ENCODE measurements around the gene LRRC18.

LRRC18 gene

DNA sequence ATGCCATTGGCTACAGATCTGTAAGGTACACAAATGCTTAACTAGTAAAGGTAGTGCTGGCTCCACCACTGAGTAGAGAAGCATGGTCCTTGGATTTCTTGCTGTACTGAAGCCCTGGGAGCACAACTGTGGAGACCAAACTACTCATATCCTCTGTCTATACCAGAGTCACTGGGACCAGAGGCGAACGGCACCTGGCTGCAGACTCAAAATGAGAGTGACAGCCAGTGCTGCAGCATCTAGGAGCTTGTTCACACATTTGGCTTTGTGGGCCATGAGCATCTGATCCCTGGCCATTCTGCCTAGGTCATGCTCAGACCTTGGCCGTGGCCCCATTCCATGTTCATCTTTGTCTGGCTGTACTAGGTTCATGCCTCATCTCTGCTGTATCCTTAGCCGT, 31.9 kb downstream of the LRRC18 start:
- DNase-seq (ENCODE audit: low read depth) = no peak

DNA sequence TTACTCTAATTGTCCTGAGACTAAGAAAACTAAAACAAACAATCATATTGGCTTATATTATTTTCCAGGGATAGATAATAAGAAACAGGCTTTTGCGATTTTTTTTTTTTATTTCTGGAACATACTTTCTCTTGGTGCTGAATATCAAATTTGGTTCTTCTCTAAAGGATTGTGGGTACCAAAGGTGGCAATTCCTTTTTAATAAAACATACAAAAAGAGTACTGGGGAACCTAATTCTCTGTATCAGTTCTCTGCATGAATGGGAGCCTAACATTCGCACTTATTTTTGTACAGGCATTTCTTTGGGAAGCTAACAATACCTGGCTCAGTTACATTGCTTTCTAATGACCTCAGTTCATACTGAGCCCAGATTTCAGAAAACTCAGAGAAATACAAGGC, 32.8 kb downstream of the LRRC18 start:
- no peak for DNase-seq (ENCODE audit: low read depth)

DNA sequence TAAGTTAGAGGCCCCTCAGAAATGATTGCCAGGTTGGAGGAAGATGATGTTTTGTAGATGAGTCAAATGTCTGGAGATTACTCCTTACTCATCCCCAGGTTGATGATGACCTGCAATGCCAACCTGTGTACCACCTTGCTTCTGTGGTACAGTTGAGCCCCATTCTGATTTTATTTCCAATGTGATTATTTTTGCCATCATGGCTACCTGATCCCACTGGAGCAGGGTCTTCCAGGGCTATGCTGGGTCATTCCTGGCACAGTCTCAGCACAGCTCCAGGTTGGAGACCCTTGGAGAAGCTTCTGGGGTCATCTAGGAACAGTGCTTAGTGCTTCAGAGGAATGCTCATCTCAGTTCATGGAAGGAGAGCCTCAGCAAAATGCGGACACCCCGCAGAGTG, 34.3 kb downstream of the LRRC18 start:
- DNase-seq (ENCODE audit: low read depth) = no peak

DNA sequence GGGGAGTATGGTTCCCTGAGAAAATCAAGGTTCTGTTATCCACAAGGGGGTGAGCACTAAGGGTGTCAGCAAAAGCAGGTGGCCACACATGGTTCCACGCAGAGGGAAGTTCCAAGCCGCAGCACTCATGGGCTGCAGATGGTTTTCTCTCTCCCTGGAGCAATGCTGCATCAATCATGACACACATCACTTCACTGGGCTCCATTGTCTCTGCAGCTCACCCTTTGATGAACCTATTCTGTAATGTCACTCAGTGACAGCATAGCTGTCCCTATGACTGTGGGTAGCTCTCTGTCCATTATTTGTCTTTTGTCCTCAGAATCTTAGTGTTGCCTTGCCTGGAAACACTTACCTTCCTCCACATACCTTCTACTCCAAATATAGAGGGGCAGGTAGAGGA, 34.8 kb downstream of the LRRC18 start:
- no peak for DNase-seq (ENCODE audit: low read depth)

DNA sequence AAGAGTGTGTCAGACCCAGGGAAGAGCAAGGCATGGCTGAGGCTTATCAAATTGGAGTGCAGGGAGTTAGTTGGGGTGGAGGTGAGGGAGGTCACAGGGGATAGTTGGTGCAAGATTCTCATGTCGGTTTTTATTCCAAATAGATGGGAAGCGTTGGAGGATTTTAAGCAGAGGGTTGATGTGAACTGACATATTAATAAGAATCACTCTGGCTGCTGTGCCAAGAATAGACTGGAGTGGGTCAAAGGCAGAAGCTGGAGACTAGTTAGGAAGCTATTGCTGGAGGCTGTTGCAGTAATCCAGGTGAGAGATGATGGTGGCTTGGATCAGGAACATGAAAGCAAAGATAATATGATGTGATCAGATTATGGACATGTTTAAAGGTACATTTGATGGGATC, 36.5 kb downstream of the LRRC18 start:
- DNase-seq (ENCODE audit: low read depth) = no peak

DNA sequence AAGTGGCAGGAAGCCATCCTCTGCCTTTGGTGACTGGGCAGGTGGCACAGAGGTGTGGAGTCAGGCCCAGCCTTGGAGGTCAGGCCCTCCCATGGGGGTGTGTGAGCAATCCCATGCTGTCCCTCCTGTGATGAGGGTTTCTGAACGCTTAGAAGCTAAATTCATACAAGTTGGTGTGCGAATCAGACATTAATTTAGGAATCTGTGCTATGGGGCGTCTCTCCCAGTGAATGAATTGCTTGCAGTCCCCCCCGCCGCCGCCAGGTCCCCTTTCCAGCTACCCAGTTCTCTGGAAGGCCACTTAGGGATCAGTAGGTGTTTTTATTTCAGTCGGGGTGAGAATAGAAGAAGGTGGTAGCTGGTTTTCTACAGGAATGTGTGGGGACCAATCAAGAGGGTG, 37.5 kb downstream of the LRRC18 start:
- DNase-seq (ENCODE audit: low read depth) = no peak

DNA sequence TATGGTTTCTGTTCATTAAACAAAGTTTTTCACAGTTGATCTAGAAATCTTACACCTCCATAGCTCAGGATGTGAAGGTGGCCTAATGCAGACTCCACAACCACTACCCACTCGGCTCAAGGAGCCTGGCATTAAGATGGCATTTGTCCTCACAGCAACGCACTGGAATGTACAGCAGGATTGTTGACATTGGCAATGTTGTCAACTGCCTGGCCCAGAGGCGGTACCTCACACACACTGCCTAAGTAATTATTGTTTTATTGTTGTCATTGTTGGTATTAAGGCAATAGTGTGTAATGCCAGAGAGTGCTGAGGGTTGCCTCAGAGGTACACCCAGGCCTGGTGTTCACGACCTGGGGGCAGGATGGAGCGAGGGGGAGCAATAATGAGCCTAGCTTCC, 38.3 kb downstream of the LRRC18 start:
- no peak for DNase-seq (ENCODE audit: low read depth)

DNA sequence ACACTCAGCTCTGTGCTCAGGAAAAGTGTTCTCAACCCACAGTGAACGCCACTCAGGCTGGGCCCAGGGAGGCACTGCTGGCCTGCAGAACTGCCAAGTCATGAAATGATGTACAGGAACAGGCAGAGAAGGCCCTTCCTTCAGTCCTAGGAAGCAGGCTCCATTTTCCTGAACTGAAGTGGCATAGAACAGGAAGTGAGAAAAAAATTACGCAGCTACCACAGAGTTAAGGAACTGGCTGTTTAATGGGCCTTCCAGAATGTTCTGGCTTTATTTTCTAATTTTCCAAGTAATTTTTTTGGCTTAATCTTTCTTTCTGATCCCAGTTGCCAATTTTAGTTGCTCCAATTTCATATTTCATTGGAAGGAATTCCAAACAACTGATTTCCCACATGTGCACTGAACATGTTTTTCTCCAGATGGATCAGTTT, 39.3 kb downstream of the LRRC18 start:
- no peak for DNase-seq (ENCODE audit: low read depth)

DNA sequence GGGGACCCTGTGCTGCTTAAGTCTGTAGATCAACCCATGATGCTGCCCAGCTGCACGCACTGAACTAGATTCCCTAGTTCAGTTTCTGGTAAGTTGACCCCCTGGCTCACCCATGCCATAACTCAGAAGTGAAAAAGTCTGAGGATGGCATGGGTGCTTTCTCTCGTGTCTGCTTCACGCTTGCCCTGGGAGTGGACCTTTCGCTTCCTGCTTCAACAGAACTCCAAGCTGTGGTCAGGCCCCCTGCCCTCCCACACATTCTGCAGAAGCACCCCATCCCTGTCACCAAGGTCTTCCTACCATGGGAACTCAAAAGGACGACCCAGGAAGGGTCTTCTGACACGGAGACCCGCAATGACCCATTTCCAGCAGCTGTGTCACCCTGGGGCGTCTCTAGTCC, 39.9 kb downstream of the LRRC18 start:
- DNase-seq (ENCODE audit: low read depth) = no peak

DNA sequence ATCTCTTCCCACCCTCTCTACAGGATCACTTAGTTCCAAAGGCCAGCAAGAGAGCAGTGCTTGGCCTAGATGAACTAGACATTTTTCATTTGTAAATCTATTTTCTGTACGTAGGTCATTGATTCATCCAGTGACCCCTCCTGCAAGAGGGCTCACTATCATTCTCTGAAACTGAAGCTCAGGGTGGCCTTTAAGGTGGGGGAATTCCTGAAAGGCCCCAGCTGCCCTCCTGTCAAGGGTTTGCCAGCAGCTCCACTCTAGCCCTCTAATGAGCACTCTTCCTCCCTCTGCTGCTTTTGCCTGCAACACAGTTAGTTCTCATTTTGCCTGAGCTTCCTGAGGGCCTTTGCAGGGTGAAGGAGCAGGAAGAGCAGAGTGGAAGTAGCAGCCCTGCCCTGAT, 41.2 kb downstream of the LRRC18 start:
- no peak for DNase-seq (ENCODE audit: low read depth)

DNA sequence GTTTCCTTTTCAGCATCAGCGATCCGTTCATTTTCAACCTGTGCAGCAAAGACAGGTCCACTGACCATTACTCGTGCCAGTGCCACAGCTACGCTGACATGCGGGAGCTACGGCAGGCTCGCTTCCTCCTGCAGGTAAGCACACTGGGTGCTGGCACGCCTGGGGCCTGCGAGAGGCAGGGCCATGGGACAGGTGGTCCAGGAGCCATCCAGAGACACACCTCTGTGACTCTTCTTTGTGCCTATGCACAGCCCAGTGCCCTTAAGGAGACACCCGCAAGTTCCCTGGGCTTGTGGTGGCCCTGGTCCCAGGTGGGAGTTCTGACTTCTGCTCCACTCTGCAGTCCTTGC, 42.2 kb downstream of the LRRC18 start:
- no peak for DNase-seq (ENCODE audit: low read depth)

DNA sequence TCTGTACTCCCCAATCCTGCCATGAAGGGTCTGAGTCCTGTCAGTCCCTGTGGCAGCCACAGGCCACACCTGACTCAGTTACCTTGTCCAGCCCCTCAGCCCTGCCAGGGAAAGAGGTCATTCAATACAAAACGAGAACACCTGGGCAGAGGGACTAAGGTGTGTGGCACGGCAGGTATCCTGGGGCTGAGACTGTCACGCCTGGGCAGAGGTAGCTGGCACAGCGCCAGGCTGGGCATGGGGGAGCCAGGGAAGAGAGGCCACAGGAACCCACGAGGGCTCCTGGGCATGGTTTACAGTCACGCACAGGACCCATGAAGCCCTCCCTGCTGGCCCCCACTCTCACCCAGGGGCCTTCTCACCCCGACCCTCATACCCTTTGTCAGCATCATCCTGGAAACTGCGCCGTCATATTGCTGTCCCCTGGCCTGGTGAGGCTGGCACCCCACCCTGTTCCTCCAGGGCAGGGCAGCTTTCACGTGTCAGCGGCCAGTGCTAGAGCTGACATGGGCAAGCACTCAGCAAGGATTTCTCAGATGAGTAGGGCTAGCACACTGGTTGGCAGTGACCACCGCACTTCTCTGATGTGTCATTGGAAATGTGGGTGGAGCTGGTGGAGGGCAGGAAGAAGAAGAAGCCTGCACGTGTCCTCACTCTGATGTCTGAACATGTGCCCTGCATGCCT, 42.7 kb downstream of the LRRC18 start:
- no peak for DNase-seq (ENCODE audit: low read depth)

DNA sequence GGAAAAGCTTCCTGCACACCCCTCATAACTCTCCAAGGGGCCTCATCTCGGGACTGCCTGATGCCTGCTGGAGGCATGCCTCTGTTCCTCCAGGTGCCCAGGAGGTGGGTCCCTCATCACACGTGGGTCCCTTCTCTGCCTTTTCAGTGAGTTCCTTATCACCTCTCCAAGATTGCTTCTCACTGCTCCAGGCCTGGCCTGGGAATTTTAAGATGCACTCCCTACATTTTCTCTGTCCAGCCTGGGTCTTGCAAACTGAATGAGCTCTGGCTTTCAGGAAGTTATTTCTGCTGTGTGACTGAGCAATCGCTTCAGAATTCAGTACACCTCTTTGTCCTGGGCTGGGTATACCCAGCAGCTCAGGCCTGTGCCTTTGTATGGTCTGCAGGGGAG, 43.8 kb downstream of the LRRC18 start:
- no peak for DNase-seq (ENCODE audit: low read depth)

DNA sequence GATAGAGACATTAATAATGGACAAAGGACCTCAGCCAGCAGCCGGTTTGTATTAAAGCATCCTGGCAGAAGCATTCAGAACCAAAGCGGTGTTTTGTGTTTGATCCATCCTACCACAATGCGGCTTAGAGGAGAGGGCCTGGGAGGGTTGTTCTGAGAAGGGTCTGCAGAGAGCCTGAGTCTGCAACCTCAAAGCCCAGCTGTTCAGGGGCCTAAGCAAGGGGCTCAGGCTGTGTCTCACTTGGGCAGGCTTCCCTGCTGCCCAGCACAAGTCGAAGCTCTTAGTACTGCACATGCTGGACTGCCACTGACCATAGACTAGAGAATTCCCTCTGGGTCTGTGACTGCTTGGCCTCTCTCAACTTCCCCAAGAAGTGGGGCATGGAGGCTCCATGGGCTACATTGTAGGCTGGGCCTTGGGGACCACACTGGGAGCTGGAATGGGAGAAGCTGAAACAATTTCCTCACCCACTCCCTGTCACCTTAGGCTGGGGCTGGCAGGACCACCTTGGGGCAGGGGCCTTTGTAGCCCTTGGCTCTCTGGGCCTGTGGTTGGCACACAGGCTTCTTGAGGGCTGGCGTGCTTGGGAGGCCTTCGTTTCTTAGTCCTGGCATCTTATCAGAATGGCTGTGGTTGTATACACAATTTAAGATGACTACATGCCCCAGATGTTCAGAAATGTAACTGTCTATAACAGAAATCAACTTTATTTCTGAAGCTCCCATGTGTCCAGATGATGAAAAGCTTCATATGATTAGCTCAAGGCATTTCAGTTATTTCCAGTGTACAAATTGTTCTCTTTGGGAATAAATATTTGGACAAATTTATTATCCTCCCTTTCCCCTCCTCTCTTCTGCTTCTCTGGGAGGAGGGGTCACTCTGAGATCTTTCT, 44.5 kb downstream of the LRRC18 start:
- DNase-seq (ENCODE audit: low read depth) = no peak

DNA sequence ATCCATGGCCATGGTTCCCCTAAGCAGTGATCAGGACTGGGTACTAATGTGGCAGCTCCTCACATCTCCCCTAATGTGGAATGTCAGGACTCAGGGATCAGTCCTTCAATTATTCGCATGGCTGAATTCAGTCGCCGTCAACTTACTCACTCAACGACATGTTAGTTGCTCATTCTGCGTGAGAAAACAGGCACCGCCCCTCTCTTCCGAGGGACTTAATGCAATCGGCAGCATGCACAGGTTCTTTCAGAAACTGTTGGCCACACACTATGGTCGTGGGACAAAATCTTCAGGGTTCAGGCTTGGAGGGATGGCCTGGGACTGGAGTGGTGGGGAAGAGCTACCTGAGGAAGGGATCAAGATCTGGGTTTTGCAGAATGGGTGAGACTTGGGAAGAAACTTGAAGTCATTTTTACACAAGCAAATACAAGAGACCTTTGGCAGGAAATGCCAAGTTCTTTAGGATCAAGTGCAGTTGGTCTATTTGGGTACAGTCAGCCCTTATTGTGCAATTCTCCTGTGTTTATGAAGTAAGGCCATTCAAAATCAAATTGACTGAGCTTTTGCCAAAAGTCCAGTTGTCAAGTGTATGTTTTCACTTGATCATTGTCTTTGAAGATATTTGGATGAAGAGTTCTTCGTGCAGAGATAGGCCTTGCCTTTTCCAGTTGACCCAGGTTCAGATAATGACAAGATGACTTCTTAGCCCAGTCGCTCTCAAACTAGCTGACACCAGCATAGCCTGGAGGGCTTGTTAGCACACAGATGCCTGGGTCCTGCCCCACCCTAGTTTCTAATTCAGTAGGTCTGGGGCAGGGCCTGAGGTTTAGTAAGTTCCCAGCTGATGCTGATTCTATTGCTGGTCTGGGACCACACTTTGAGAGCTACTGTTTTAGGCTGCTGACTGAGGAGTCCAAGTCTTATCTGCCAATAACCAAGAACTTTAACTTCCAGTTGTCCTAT, 48.5 kb downstream of the LRRC18 start:
- DNase-seq (ENCODE audit: low read depth) = no peak

DNA sequence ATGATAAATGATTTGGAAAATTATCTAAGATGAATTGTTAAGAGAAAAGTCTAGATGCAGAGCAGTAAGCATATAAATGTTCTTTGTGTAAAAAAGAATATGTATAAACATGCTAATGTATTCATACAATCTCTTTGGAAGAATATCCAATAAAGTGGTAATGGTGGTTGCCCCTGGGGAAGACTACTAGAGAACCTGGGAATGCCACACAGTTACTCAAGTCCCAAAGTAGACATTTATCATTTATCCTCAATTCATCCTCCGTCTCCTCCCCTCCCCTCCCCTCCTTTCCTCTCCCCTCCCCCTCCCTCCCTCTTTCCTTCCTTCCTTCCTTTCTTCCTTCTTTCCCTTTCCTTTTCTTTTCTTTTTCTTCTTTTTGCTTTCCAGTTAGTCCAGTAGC, 51.7 kb downstream of the LRRC18 start:
- no peak for DNase-seq (ENCODE audit: low read depth)

DNA sequence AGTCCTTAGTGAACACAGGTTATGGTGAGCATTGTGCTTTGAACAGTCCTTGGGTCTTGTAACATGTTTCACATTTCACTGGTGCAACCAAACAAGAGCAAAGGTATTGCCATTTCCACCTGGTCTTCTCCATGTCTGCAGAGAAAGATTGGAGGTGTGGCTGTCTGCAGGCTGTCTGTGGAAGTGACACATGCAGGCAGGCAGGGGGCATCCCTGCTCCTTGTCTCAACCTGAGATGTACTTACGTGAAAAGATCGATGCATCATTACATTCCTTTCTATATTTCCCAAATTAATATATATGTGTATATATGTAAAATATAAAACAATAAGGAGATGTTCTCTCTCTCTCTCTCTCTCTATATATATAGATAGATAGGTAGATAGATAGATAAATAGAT, 54.3 kb downstream of the LRRC18 start:
- no peak for DNase-seq (ENCODE audit: low read depth)

DNA sequence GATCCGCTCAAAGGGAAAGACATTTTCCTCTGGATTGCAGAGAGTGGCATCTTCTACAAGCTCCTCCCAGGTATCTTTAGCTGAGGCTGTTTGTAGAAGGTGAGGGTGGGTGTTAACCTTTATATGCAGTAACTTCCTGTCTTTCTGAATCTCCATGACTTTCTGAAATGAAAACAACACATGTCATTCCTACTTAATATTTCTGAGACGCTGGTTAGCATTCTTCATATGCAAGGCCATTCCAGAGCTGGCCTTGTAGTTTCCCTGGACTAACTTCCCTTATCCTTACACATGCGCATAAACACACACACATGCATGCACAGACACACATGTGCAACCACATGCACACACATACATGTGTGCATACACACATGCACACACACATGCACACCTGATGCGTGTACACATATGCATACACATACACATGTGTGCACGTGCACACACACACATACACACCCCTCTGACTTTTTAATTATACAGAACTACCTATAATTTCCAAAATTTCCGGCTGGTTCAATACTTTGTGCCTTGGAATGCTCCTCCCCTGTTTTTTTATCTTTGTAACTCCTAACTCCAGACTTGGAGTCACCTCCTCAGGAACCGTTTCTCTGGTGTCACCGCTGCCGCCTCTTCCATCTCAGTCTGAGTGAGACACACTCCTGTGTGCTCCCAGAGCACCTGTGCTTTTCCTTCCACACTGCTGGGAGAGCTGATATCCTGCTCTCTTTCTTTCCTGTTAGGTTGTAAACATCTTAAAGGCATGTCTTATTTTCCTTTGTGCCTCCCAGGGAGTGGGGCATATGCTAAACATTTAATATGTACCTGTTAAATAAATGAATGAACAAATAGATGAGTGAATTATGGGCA, 55.2 kb downstream of the LRRC18 start:
- no peak for DNase-seq (ENCODE audit: low read depth)

DNA sequence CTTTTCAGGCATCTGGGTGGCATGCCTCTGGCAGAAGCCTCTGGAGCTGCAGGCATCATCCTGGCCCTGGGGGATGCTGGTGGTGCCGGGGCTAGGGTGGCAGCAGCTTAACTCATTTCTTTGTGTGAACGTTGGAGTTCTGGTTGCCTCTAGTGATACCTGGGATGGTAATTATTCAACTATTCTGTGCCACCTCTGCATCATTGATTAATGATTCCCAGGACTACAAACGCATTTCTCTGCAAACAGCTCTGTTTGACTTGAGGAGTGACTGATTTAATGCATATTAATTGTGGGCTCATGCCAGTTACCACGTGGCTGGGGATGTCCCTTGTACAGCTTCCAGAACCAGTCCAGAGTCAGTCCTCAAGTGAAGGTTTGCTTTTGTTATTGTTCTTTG, 55.9 kb downstream of the LRRC18 start:
- DNase-seq (ENCODE audit: low read depth) = no peak

DNA sequence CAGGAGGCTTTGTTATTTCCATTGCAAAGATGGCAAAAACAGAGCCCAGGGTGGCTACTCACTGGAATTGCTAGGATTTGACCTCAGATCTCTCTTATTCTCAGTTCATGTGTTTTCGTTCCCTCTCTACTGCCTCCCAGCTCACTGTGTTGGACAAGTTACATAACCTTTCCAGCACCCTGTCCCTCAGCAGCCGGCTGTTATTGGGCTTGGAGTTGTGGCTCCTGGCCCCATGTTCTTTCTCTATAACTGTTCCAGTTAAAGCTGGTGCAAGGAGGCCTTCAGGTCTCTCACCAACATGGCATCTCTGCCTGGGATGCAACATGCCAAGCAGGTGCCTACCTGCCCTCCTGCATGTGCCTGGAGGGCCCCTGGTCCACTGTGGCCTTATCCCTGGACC, 56.8 kb downstream of the LRRC18 start:
- DNase-seq (ENCODE audit: low read depth) = no peak

DNA sequence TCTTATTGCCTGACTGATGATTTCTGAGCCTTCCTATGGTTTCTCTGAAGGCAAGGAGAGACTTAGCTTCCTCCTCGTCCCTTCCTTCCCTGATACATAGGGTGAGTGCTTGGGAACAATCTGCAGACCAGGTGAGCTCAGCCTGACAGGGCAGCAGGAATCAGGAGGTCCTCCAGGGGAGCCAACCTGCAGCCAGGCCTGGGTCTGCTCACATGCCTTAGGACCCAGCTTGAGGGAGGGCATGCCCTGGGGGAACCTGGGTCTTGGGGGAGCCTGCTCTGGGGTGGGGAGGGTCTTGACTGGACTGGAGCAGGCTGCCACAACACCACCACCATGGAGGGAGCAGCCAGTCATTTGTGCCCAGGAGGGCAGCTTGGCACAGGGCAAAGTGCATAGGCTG, 57.7 kb downstream of the LRRC18 start:
- no peak for DNase-seq (ENCODE audit: low read depth)

Measured in stimulated activated CD8-positive, alpha-beta memory T cell treated with anti-CD3 and anti-CD28 coated beads, Interleukin-4, amount 100 ng/mL, for 24 hours (primary cell).